Colonic mucosa (tissue), 4 donors: Measurements from ENCODE around the gene TMEM232. TPM values are rescaled to one million over a fixed set of nuclear protein-coding genes. Genes with fewer than 3 reads are reported as not detected.
A peak's percentile ranks its signal among the peaks of the same experiment; 100 is the strongest.

Source experiments
- DNase-seq: peaks from one replicate; pipeline ENCODE4 v3.0.0-alpha.2; 2020
- H3K27ac ChIP-seq: fragments of 200-600 bp; one replicate; pipeline ENCODE4 v1.8.0; 2021
- H3K27me3 ChIP-seq: fragments of 200-600 bp; one replicate; pipeline ENCODE4 v1.8.0; 2021
- H3K36me3 ChIP-seq: fragments of 200-600 bp; one replicate; pipeline ENCODE4 v1.8.0; 2021
- H3K4me1 ChIP-seq: fragments of 200-600 bp; one replicate; pipeline ENCODE4 v1.8.0; 2021; ENCODE audit warnings: mild to moderate bottlenecking
- H3K4me3 ChIP-seq: fragments of 200-600 bp; one replicate; pipeline ENCODE4 v1.8.0; 2021
- H3K9ac ChIP-seq, 2 donors: one replicate each; pipeline ENCODE4 v1.7.0; 2013; ENCODE audit warnings: control low read depth in 2 of 2, low read depth in 2 of 2, low read length in 2 of 2
- H3K9me3 ChIP-seq: fragments of 200-600 bp; one replicate; pipeline ENCODE4 v1.8.0; 2021
- intact Hi-C: fragments of 100-400 bp; cut with DNase I; formaldehyde crosslinking; loops from one replicate; pipeline ENCODE4 v1.14.1; 2022
- total RNA-seq, 2 donors: library from RNA; stranded (reverse); fragmentation: NEBNext Ultra II Directional in 1 of 2; extraction: Animal tissue kit (Norgen Biotek cat#: 25700) in 1 of 2; gene quantifications; one replicate each; pipeline ENCODE4 v1.2.1, GENCODE V29; 2021
- TF ChIP-seq, protein P1 (sequence below): fragments of 200-600 bp; IDR thresholded peaks from one replicate; pipeline ENCODE4 v1.8.0; 2022; ENCODE audit warnings: antibody characterized with exemption, mild to moderate bottlenecking
- donor health status: healthy.
- donor health status: DM: no; HTN: no; CAD: no.
- donor health status: DM: no; HTN: no; CAD: no.

TMEM232 gene
- total RNA-seq, 2 donors from 2014 or later = 1.8 to 2.1 TPM

- intact Hi-C loops = no loop called here
- no peak overlapping the region for H3K9ac ChIP-seq
- TF ChIP-seq, protein P1, sequence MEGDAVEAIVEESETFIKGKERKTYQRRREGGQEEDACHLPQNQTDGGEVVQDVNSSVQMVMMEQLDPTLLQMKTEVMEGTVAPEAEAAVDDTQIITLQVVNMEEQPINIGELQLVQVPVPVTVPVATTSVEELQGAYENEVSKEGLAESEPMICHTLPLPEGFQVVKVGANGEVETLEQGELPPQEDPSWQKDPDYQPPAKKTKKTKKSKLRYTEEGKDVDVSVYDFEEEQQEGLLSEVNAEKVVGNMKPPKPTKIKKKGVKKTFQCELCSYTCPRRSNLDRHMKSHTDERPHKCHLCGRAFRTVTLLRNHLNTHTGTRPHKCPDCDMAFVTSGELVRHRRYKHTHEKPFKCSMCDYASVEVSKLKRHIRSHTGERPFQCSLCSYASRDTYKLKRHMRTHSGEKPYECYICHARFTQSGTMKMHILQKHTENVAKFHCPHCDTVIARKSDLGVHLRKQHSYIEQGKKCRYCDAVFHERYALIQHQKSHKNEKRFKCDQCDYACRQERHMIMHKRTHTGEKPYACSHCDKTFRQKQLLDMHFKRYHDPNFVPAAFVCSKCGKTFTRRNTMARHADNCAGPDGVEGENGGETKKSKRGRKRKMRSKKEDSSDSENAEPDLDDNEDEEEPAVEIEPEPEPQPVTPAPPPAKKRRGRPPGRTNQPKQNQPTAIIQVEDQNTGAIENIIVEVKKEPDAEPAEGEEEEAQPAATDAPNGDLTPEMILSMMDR = no peak
- H3K27ac ChIP-seq = no peak overlapping the region
- peak overlapping the region; percentile 48 for H3K4me3 ChIP-seq
- no peaks in the 10 kb centered on the region for H3K4me1 ChIP-seq
- H3K9me3 ChIP-seq = no peaks in the 10 kb centered on the region
- no peaks in the 10 kb centered on the region for H3K27me3 ChIP-seq
- H3K36me3 ChIP-seq = no peaks in the 10 kb centered on the region
- no peak for DNase-seq
Measured at GRCh38 chr5:110727025-110727314, 499 bp upstream of the TMEM232 start.

- no peak overlapping the region for H3K27ac ChIP-seq
- H3K4me3 ChIP-seq = no peak overlapping the region
- H3K36me3 ChIP-seq = no peaks in the 10 kb centered on the region
- TF ChIP-seq, protein P1 = no peak
- DNase-seq = no peak
- intact Hi-C loops = no loop called here
- no peak overlapping the region for H3K9ac ChIP-seq
- H3K27me3 ChIP-seq = no peaks in the 10 kb centered on the region
- H3K4me1 ChIP-seq = no peaks in the 10 kb centered on the region
- no peaks in the 10 kb centered on the region for H3K9me3 ChIP-seq
Measured at GRCh38 chr5:110718311-110718710, 8.2 kb downstream of the TMEM232 start.

DNA sequence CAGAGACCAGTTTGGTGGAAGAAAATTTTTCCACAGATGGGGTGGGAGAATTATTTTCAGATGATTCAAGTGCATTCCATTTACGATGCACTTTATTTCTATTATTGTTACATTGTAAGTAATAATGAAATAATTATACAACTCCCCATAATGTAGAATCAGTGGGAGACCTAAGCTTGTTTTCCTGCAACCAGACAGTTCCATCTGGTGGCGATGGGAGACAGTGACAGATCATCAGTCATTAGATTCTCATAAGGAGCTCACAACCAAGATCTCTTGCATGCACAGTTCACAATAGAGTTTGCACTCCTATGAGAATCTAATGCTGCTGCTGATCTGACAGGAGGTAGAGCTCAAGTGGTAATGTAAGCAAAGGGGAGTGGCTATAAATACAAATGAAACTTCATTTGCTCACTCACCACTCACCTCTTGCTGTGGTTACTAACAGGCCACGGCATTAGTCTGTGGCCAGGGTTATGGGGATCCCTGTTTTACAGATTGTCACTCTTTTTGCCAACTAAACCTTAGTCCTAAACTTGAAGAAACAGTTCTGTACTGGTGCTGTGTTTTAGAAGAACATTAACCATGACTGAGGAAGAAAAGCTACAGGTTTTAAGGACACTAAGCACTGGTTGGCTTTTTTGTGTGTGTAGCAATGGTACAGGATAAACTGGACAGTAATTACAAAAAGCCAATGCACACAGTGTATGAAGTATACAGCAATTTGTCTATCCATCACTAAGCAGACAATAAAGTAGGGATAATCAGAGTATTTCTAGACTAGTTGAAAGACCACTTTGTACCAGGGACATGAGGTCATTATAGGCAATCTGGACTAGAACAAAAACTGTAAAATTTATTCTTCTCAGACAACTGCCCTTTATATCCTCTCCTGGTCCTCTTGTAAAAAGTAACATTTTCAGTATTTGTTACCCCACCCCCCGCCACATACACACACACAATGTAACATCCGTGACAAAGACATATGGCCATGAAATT lies 9.9 kb downstream of the TMEM232 start:
- intact Hi-C loops = no loop called here
- no peaks in the 10 kb centered on the region for H3K9me3 ChIP-seq
- H3K4me3 ChIP-seq = no peak overlapping the region
- H3K27ac ChIP-seq = no peak overlapping the region
- no peaks in the 10 kb centered on the region for H3K4me1 ChIP-seq
- TF ChIP-seq, protein P1 = no peak
- H3K9ac ChIP-seq = no peak overlapping the region
- no peaks in the 10 kb centered on the region for H3K27me3 ChIP-seq
- no peaks in the 10 kb centered on the region for H3K36me3 ChIP-seq
- DNase-seq = no peak

DNA sequence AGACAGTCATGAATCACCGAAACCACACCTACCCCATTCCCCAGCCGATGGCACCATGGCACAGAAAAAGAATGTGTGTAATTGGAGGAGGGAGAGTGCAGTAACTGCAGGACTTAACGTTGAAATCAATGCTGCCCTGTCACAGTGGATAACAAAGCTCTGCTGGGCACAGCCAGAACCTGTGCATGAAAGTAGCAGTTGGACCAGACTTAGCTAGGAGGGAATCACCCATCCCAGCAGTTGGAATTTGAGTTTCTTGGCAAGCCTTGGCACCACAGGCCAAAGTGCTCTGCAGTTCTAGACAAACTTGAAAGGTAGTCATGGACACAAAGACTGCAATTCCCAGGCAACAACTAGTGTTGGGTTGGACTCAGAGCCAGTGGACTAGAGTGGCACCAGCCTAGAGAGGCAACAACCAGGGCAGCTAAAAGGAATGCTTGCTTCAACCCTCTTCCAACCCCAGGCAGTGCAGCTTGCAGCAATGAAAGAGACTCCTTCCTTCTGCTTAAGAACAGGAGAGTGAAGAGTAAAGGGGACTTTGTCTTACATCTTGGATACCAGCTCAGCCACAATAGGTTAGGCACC lies 19.1 kb downstream of the TMEM232 start:
- DNase-seq = no peak
- TF ChIP-seq, protein P1 = no peak
- H3K9me3 ChIP-seq = no peaks in the 10 kb centered on the region
- H3K36me3 ChIP-seq = no peaks in the 10 kb centered on the region
- H3K9ac ChIP-seq = no peak overlapping the region
- H3K4me1 ChIP-seq = no peaks in the 10 kb centered on the region
- no peak overlapping the region for H3K4me3 ChIP-seq
- no peak overlapping the region for H3K27ac ChIP-seq
- intact Hi-C loops = no loop called here
- no peaks in the 10 kb centered on the region for H3K27me3 ChIP-seq

DNA sequence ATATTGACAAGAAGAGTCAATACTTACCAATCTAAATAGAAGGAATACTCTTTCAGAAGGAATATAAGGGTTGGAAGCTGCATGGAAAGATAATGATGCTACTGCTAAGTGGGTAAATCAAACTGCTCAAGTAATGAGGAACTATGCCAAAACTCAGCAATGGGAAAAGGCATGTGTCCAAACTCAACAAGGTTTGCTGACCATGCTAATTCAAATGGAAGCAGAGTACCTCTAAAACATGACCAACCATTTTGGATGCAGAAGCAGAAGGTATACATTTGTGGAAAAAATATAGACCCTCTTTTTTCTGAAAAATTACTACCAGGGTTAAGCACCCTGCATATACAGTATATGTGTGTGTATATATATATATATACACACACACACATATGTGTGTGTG lies 21.1 kb downstream of the TMEM232 start:
- H3K27ac ChIP-seq = no peak overlapping the region
- no peaks in the 10 kb centered on the region for H3K36me3 ChIP-seq
- H3K27me3 ChIP-seq = no peaks in the 10 kb centered on the region
- no peaks in the 10 kb centered on the region for H3K4me1 ChIP-seq
- no peaks in the 10 kb centered on the region for H3K9me3 ChIP-seq
- TF ChIP-seq, protein P1 = no peak
- H3K4me3 ChIP-seq = no peak overlapping the region
- no peak for DNase-seq
- H3K9ac ChIP-seq = no peak overlapping the region
- intact Hi-C loops = no loop called here
